Ovary (tissue), 9 donors: ENCODE measurements around the gene GRHPR. TPM values are rescaled to one million over a fixed set of nuclear protein-coding genes. Genes with fewer than 3 reads are reported as not detected.

Experiments used
- DNase-seq, 5 donors: peaks; one replicate each; pipeline ENCODE4 v3.0.0-alpha.2; 2019 to 2020
- H3K27ac ChIP-seq, 2 donors: fragments of 200-600 bp; one replicate each; pipeline versions ENCODE4 v1.5.1 to v1.8.0; 2019 to 2022
- H3K27me3 ChIP-seq: fragments of 200-600 bp; one replicate; pipeline ENCODE4 v1.8.0; 2022
- H3K36me3 ChIP-seq: fragments of 200-600 bp; sonication (generic); one replicate; pipeline ENCODE4 v1.5.1; 2019
- H3K4me1 ChIP-seq: one replicate; pipeline ENCODE4 v1.8.1; 2013; ENCODE audit warnings: mild to moderate bottlenecking, moderate library complexity; ENCODE audit not compliant: insufficient read depth
- H3K4me3 ChIP-seq: fragments of 200-600 bp; sonication (generic); one replicate; pipeline ENCODE4 v1.5.1; 2017
- H3K9me3 ChIP-seq, 2 donors: fragments of 200-600 bp in 1 of 2; sonication (generic) in 1 of 2; one replicate each; pipeline versions ENCODE4 v1.5.1 to v1.8.1; 2013 to 2019; ENCODE audit warnings: mild to moderate bottlenecking in 1 of 2, moderate library complexity in 1 of 2
- CTCF ChIP-seq, 3 donors: fragments of 450-650 bp in 2 of 3; fragments of 200-600 bp in 1 of 3; IDR thresholded peaks; one replicate each; pipeline versions ENCODE4 v1.5.1 to v1.8.0; 2016 to 2022; ENCODE audit warnings: antibody characterized with exemption in 3 of 3, mild to moderate bottlenecking in 1 of 3
- EP300 ChIP-seq: sonication (generic); formaldehyde crosslinking; IDR thresholded peaks from one replicate; pipeline ENCODE4 v1.6.1; 2017; ENCODE audit warnings: antibody characterized with exemption
- POLR2A ChIP-seq: fragments of 450-650 bp; IDR thresholded peaks from one replicate; pipeline ENCODE4 v1.6.1; 2017; ENCODE audit warnings: antibody characterized with exemption, mild to moderate bottlenecking, moderate library complexity
- WGBS, 3 donors: extraction: QIAGEN DNeasy Blood & Tissue Kit in 1 of 3; methylation state at CpG; one replicate each; pipeline versions ENCODE4 v1.1.5 to v1.1.7; 2013 to 2017; 5-methylcytosine and 5-hydroxymethylcytosine counted together
- intact Hi-C, 4 donors: fragments of 100-400 bp; cut with DNase I; formaldehyde crosslinking; loops; one replicate each; pipeline versions ENCODE4 v1.11.0 to v1.15.1; 2022 to 2023
- polyA plus RNA-seq, 2 donors: library from polyadenylated mRNA; stranded (reverse); fragments of 200-250 nt in 1 of 2; fragments of 350-450 nt in 1 of 2; fragmentation: Illumina TruSeq in 1 of 2; extraction: RNeasy Lipid Tissue Mini Kit (QIAGEN cat#74804) in 1 of 2; gene quantifications; one replicate each; pipeline ENCODE4 v1.2.3, GENCODE V29; 2013 to 2014
- total RNA-seq, 7 donors: library from RNA; depleted of rRNA in 2 of 7; stranded (reverse); fragments of >200 nt in 2 of 7; fragmentation: NEBNext Ultra II Directional in 3 of 7; extraction: Animal tissue kit (Norgen Biotek cat#: 25700) in 3 of 7; gene quantifications; one replicate each; pipeline versions ENCODE4 v1.1.0 to v1.2.4, GENCODE V29; 2016 to 2023
- donor health status: DM: no; HTN: no; CAD: no; lungs with moderate emphysema.
- donor health status: DM: no; HTN: no; CAD: no.
- donor health status: Bipolar disorder and iron deficiency.
- donor health status: DM: yes; HTN: yes; CAD: no.
- donor health status: DM: no; HTN: no; CAD: no.
- donor health status: DM: yes; HTN: yes; CAD: no.

Gene GRHPR
- total and polyA plus RNA-seq, 9 donors, result 87.5 to 138 (median 93.2) TPM

DNA sequence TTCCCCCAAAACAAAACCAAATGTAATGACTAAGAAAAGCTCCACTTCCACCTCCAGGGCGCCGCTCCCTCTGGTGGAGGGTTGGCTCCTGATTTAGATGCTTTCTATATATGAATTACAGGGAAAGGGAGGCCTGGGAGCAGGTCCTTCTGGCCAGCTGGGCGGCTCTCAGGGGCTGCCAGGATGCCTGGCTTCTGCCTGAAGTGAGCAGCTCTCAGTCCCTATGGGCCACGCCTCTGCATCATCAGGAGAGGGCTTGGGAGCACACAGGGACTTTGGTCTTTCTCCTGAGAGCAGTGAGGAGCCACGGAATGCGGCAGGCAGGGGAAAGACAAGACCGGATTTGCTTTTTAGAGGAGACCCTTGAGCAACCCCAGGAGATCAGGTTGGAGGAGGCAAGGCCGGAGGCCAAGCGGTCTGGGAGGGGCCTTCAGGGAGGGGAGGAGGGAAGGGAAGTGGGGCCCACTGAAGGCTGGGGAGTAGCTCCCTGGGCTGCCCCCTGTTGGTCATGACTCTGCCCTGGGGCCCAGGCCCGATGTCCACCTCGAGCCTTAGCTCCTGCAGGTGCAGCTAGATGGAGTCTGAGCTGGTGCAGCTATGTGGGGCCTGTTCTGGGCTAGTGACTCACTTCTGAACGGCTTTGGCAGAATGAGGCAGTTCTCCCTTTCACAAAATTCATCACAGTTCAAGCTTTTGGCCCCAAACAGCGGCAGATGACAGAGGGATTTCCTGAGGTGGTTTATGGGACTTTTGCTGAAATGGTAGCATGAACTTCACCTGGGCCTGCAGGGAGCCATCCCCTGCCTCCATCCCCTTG is 11.3 kb upstream of the GRHPR start:
- no peak overlapping the region for H3K27ac ChIP-seq
- WGBS, 3 donors, result 84 to 87% (median 86%) methylated on average over 11 to 13 of the region's 13 CpGs
- H3K4me3 ChIP-seq, result no peak overlapping the region
- H3K4me1 ChIP-seq, result peaks cover 2% of the 10 kb centered on the region
- intact Hi-C loops, result loop anchor here in 1 of 4 donors (10.0 kb wide), 1 partner anchor 164 kb away; the partner anchor contains the start of gene FBXO10
- H3K27me3 ChIP-seq, result no peaks in the 10 kb centered on the region
- no peak for TF ChIP-seq EP300
- no peak for TF ChIP-seq CTCF (IDR thresholded peaks at IDR 0.05)
- TF ChIP-seq POLR2A, result no peak
- no peak for DNase-seq
- H3K36me3 ChIP-seq, result no peaks in the 10 kb centered on the region
- no peaks in the 10 kb centered on the region for H3K9me3 ChIP-seq

DNA sequence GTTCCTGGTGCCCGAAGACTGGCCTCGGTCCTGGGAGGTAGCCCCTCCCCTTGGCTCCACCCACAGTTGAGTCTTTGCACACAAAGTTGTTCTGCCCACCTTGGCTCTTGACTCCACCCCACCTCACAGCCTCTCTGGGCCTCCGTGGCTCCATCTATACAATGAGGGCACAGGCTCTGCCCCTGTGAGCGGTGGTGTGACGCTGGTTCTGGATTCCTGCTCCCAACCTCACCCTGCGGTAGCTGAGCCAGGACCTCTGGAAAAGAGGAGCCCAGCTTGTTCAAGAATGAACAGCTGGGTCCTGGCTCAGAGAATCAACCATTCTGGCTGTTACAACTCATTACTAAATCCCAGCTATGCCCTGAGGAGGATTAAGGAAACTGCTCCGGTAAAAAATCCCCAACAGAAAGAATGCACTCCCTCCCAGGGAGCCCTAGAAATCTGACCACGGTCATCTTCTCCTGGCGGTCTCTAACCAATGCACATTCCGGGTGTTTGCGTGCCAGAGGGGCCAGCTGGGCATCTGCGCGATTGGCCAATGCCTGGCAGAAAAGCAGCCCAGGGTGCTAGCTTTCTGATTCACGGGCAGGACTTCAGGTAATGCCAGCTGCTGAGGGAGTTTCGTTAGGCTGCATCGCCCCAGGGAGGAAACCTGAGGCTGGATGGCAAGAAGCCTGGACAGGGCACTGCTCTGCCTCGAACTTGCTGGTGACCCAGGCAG is 9.9 kb upstream of the GRHPR start:
- no peak overlapping the region for H3K27ac ChIP-seq
- no peaks in the 10 kb centered on the region for H3K4me1 ChIP-seq
- DNase-seq, result no peak
- no peak for TF ChIP-seq POLR2A
- TF ChIP-seq CTCF (IDR thresholded peaks at IDR 0.05), result no peak
- TF ChIP-seq EP300, result no peak
- H3K9me3 ChIP-seq, result no peaks in the 10 kb centered on the region
- no peaks in the 10 kb centered on the region for H3K27me3 ChIP-seq
- H3K36me3 ChIP-seq, result no peaks in the 10 kb centered on the region
- no peak overlapping the region for H3K4me3 ChIP-seq
- intact Hi-C loops, result loop anchor here in 1 of 4 donors (10.0 kb wide), 1 partner anchor 162 kb away; the partner anchor contains the start of gene FBXO10
- WGBS, 3 donors, result 29 to 49% (median 32%) methylated on average over 17 of the region's 17 CpGs

DNA sequence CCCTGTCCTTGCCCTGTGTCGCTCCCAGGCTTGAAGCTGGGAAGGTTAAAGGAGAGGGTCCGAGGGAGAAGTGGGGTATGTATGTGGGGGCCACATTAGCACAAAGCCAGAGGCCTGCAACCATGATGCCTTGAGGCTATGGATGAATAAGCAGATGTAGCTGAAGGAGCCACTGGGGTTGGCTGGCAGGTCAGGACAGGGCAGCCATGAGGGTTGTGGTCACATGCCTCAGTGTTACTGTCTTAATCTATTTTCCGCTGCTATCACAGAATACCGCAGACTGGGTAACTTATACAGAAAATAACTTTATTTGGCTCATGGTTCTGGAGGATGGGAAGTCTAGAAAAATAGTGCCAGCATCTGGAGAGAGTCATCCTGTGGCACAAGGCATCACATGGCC is 9.2 kb upstream of the GRHPR start:
- TF ChIP-seq POLR2A (no peak), EP300 (no peak), CTCF (IDR thresholded peaks at IDR 0.05) (no peak)
- Histone ChIP-seq H3K36me3 (no peaks in the 10 kb centered on the region), H3K4me3 (no peak overlapping the region), H3K4me1 (no peaks in the 10 kb centered on the region), H3K27me3 (no peaks in the 10 kb centered on the region), H3K27ac (no peak overlapping the region), H3K9me3 (no peaks in the 10 kb centered on the region)
- no peak for DNase-seq
- WGBS, 3 donors, result 89 to 93% (median 92%) methylated on average over 4 of the region's 4 CpGs
- intact Hi-C loops, result loop anchor here in 1 of 4 donors (10.0 kb wide), 1 partner anchor 161 kb away; the partner anchor contains the start of gene FBXO10

GRCh38 chr9:37414503-37414943 is 8.0 kb upstream of the GRHPR start:
- H3K4me1 ChIP-seq, result no peaks in the 10 kb centered on the region
- no peak for DNase-seq
- no peak overlapping the region for H3K4me3 ChIP-seq
- no peaks in the 10 kb centered on the region for H3K36me3 ChIP-seq
- H3K27me3 ChIP-seq, result no peaks in the 10 kb centered on the region
- 79 to 86% (median 83%) methylated on average over 10 of the region's 10 CpGs for WGBS, 3 donors
- H3K27ac ChIP-seq, result no peak overlapping the region
- H3K9me3 ChIP-seq, result no peaks in the 10 kb centered on the region
- TF ChIP-seq EP300 (no peak), CTCF (IDR thresholded peaks at IDR 0.05) (no peak), POLR2A (no peak)
- intact Hi-C loops, result loop anchor here in 1 of 4 donors (2.0 to 10.0 kb wide), 2 partner anchors 72 to 160 kb away; partner anchors contain the start of gene FBXO10
